Middle frontal gyrus (tissue), 1 donor: ENCODE data around the gene MME.

ENCODE experiments used
- DNase-seq: peaks from one replicate; pipeline ENCODE4 v3.0.0-alpha.2; 2015; ENCODE audit warnings: low spot score; ENCODE audit errors: extremely low spot score

MME gene

DNA sequence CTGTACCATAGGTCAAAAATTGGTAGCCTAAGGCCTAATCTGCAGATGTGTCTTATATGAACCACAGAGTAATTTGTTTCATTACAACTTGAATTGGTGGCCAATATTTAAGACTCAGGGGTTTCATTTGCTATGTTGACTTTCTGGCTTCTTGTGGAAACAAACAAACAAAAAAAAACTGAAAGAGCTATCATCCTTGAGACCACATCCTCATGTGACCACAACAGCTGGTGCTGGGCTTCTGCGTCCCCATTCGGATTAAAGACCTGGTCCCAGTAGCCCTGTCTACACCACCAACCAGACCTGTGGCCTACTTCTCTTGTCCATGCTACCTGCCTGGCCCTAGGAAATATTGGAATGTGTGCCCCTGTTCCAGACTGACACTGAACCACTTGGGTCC, 151.7 kb downstream of the MME start:
- DNase-seq: no peak

DNA sequence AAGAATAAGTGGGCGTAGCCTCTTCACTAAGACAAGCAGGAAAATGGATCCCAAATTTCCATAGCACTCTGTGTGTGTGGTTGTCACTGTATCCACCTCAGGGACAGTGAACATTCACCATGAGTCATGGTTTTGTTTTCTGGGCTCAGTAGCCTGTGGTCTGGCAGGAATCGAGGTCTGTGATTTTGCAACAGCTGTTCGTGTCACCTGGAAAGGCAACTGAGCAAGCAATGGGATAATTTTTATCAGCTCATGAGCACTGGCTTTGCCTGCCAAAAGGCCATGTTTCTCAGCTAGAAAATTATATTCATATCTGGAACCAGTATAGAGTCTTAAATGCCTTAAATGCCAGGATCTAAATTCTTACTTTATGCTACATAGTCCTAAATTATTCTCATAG, 152.5 kb downstream of the MME start:
- no peak for DNase-seq

DNA sequence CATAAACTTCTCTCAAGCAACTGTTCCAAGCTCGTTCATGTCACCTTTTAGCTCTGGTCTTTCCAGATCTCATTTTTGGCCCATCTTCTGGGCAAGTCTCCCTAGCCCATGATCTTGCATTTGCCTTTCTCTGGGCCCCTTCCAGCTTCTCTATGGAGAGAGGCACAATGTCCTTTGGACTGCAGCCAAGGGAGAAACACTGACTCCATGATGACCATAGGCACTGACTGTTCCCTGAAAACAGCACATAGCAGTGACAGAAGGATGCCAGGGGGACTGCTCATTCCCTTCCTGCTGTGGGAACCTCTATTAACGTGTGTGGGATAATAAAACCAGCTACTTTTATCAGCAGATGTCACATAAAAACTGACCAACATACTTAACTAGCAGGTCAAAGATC, 153.1 kb downstream of the MME start:
- DNase-seq: no peak
